RCC 7860 (cell line): Measurements from ENCODE around the gene FOCAD.

Experiments used
- DNase-seq: peaks from one replicate; pipeline ENCODE4 v3.0.0-alpha.2; 2015; ENCODE audit warnings: low spot score
- FAIRE-seq: peaks from 2 replicates; lab custom pipeline; 2012; peaks lifted over from hg19 to GRCh38; lab: Jason Lieb, UNC

FOCAD gene

DNA sequence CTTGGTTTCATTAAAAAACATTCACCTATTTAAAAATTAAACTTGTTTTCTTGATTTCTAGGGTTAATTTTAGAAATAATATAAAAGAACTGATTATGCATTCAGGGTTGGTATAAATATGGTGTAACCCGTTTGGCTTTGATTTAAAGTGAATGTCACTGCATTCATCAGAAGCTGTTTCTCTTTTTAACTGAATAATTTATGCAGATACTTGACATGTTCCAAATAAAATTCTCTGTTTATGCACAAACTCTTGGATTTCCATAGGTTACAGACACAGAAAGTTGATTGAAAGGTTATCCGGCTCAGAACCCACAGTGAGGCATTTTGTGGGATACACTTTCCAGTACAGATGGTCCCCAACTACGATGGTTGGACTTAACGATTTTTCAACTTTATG lies 186.1 kb downstream of the FOCAD start:
- FAIRE-seq: no peak
- DNase-seq: no peak

DNA sequence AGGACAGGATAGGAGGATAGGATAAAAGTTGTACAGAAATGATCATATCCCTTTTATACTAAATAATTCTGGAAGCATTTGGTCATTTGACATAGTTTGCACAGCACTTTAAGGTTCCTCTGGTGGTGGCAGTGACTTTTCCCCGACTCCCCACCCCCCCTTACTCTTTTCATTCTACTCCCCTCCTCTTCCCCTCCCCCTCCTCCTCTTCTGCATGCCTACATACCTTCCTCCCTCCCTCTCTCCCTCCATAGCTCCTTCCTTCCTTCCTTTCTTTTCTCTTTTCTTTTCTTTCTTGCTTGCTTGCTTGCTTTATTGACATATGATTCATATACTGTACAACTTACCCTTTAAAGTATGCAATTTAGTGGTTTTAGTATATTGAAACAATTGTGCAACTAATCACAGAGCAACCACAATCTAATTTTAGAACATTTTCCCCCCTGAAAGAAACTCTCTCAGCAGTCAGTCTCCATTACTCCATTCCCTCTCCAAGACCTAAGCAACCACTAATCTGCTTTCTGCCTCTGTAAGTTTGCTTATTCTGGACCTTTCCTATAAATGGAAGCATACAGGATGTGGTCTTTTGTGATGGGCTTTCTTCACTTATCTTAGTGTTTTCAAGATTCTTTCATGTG lies 188.4 kb downstream of the FOCAD start:
- peak; percentile 58 for DNase-seq
- peak; percentile 66 for FAIRE-seq

DNA sequence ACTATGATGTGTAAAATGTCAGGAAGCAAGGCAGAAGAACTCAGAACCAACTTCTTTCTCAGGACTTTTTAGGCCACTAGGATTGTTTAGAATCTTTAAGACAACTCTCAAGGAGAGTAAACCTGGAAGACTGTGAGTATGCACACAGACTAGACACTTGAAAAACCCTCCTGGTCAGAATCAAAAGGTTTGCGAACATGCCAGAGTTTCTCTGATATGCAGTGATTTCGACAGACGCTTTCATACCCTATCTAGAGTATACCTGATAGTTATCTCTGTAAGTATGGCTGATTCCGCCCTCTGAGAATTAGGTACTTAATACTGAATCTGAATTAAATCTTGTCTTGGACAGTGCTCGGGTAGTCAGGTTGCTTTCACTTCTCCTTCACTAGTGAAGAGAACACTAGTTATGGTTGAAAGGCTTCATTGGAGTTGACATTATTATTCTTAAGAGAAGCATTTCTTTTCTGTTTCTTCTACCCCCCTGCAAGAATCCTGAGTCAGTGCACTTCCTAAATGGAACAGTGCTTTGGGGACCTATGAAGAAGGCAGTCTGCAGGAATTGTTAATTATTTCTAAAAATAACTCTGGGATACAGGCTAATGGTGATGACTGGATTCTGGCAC lies 189.3 kb downstream of the FOCAD start:
- FAIRE-seq (peak; percentile 80), DNase-seq (peak; percentile 64)

DNA sequence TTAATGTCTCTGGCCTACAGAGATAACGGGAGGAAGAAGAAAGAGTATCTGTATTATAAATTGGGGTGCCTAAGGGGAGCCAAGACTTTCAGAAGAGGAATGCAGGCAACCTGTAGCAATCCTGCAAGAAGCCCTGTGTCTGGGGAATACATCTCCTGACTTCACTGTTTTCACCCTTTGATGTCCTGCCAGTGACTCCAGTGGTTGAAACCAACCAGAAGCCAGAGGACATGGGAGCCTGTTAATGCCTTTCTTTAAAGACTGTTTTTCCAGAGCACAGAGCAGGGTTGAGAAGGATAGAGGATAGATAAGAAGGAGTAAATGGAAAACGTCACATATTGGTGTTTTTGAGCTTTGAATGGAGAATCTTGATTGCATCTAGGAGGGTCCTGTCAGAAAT lies 196.2 kb downstream of the FOCAD start:
- FAIRE-seq (no peak), DNase-seq (no peak)

DNA sequence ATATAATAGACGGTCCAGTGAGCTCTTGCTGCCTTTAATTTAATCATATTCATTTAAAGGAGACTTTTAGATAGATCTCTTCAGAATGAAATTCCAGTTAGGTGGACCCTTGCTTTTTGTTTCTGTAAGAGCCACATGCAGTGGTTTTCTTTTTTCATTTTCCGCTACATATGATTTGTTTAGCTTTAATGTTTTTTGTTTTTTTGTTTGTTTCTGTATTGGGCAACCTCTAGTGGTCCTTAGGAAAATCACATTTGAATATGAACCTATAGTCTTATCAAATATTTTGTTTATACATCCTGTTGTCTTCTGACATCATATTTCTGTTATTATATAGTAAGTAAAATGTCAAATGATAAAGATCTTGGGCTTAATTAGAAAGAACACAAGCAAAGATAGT lies 196.6 kb downstream of the FOCAD start:
- FAIRE-seq (no peak), DNase-seq (no peak)

DNA sequence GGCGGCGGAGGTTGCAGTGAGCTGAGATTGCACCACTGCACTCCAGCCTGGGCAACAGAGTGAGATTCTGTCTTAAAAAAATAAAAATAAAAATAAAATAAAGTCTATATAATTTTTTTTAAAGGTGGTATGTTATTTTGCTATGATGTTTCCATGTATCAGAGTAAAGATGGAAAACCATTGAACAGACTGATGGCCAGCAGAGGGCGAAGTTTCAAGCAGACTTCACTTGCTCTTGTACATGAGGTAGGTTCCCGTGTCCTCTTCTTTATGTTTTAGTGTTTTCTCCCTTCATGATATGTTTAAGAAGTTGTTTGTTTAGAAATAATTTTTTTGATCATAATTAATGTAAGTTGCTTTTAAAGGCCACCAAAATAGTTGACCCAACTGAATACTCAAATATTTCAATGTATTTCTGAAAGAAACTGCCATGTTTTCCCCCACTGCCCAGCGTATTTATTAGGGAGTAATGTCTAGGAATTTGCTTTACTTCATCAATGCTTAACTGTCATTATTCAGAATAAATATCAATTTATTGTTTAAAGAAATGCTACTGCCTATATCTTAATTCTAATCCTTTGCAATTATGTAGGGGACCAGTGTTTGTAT lies 201.0 kb downstream of the FOCAD start:
- FAIRE-seq (peak; percentile 73), DNase-seq (no peak)

DNA sequence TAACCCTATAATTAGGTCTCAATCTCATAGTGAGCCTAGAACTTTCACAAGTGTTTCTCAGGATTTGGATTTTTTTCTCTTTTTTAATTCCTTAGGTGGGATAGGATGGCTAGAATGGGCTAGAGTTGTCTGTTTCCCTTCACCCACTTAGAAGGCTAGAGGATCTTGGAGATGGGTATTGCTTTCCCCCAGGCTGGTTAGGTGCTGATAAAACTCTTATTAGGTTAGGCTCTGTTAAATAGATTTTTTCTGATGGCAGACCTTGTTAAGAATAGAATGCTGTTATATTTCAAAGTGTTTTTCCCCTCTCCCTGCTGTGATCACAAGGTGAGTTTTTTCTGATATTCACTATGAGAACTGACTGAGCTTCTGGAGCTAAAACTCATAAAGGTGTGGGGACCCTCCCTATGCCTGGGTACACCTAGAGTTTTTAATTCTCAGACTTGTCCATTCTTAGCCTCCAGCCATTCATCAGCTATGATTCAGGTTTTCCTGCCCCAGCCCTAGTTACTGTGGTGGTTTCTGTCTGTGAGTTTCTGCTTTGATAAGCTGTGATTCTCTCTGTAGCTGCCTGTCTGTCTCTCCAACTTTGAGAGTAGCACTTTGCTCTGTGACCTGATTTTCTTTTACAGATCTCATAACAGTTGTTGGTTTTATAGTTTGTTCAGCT lies 215.0 kb downstream of the FOCAD start:
- FAIRE-seq: no peak
- no peak for DNase-seq

DNA sequence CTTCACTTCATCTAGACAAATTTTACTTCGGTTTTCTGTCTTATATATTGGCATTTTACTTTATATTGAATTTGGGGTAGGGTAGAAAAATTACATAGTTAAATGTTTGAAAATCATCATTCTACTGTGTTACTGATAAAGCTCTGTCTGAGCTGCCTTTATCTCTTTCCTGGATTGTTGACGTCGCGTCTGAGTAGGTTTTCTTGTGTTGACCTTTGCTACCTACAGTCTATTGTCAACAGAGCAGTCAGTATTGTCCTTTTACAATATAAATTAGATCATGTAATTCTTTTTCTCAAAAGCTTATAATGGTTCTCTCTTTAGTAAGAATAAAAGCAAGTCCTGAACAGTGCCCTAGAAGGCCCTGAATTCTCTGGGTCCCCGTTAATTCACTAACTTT lies 219.2 kb downstream of the FOCAD start:
- DNase-seq: no peak
- no peak for FAIRE-seq

DNA sequence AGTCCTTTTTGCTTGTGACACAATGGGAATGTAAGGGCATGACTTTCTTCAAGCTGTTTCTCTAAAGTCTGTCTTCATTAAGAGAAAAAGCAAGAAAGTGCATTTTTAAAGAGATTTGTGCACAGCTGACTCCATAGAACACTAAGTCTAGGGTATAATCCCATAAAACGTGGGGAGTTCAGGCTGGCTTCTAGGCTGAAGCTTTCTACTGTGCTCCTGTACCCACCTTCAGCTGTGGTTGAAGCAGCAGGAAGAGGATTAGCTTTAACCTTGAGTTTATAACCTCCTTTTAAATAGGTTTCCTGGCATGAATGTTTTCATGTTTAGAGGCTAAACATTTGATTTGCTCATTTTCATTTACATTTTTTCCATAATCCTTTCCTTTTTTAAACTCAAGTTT lies 220.9 kb downstream of the FOCAD start:
- FAIRE-seq (no peak), DNase-seq (no peak)

DNA sequence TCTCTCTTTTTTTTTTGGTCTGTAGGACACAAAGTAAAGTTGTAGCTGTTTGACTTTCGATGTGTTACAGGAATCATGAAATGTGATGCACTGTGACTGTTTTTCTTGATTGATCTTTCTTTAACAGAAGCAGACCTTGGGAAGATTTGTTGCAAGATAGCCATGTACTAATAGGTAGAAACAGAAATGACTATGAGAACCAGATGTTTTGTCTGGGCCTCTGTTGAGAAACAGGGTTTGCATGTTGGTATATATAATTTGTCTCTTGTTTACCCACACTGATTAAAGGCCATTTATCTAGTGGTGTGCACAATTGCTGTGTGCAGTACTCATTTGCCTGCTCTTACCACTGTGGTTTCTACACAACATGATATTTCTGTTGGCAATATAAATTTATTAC lies 222.3 kb downstream of the FOCAD start:
- DNase-seq (no peak), FAIRE-seq (no peak)

DNA sequence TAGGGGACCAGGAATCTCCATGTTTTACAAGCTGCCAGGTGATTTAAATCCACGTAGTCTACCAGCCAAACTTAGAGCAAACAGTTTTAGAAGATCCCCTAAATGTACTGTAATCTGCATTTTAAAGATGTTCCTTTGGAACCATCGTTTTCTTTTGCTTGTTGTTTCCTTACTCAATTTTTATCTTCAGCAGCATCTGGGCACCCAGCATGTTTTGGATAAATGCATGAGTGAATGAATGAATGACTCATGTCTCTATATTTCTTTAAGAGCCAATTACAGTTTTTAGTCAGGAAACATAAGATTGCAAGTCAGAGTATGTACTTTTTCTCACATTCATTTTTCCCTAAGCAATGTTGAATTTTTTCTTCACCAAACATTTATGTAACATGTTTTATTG lies 224.4 kb downstream of the FOCAD start:
- DNase-seq: no peak
- no peak for FAIRE-seq

DNA sequence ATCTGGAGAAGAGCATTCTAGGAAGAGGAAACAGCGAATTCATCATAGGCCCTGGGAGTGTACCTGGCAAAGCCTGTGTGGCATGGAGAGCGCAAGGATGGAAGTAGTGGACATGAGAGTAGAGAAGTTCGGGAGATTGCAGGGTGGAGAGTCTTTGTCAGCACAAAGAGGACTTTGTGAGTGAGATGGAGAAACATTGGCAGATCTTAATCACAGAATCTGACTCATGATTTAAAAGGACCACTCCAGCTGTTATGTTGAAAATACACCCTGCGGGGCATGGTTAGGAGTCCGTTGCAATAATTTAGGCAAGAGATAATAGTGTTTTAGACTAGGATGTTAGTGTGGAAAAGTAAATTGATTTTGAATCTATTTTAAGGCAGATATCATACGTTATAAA lies 230.5 kb downstream of the FOCAD start:
- no peak for FAIRE-seq
- DNase-seq: no peak

DNA sequence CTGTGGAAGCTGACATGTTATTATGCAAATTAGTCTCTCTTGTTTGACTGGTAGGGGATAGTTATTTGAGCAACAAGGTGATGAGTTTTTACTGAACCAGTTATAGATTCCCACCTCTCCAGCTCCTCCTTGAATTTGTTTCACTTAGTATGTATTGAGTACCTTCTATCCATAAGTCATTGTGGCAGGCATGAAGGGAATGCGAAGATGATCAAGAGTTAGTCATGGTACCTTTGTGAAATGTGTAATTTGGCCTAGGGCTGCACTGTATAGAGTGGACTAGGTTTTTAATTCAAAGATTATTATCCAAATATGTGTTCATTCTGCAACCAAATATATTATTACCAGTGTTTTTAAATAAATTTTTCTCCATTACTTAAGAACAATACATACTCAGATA lies 237.3 kb downstream of the FOCAD start:
- DNase-seq: no peak
- FAIRE-seq: no peak

DNA sequence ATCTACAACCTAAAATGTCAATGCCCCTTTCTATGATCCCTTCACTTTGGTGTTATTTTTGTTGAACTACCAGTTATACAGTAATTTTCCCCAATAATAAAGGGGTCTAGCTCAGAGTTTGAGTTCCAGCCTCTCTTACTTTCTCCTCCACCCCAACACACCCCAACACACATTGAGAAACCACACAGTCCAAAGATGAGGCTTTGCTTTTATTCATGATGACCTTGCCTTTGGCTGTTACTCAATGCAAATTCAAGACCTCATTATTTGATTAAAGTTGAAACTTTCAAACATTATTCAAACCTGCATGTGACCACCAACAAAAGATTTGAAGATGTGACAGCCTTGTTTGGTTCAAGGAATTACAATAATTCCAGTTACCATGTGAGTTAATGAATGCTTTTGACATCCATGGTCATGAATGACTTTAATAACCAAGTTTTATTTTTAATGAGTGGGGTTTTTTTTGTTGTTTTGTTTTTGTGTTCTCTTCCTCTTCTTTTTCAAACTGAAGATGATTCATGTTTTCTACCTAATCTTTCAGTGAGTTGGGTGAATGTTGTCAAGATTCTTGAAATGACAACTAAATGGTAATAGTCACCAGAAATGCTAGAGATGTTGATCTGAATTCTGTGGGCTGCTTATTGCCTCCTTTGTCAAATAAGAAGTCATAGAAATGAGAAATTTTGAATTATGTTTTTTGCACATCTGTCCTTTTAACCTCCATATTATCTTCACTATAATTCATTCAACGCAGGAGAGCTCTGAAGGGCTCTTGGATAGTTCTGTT lies 241.4 kb downstream of the FOCAD start:
- FAIRE-seq: no peak
- DNase-seq: no peak

DNA sequence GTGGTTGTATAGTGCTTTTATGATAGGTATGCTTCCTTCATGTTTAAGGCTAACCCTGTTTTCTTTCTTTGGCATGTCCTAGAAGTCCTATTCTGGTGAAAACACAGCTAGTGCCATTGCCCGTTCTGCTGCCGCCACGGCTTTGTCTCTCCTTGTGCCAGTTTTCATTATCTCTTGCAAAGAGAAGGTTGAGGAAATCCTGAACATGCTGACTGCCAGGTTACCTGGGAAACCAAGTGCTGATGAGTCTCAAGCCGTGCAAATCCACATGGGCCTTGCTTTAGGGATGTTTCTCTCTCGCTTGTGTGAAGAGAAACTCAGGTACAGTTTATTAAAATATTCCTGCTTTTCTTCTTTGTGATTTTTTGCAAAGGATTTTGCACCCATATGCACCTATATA lies 245.2 kb downstream of the FOCAD start:
- FAIRE-seq: no peak

DNA sequence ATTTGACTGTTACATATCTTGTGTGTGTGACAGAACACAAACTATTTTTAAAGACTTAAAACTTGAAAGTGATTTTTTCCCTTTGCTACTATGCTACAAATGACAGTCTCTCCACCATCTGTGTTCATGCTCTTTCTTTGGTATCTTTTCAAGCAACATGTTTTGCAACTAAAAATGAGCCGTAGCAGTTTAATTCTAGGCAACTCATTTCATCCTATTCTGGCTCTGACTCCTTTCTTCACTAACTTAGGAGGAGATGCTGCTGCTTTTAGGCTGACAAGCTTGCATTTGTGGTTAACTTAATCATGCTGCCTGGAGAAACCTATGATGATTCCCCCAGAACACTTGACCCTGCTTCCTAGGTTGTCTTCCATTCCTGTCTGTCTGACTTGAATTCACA lies 246.8 kb downstream of the FOCAD start:
- DNase-seq: no peak
- FAIRE-seq: no peak

More for the DNA sequence above, 245.2 kb downstream of the FOCAD start:
- DNase-seq: no peak

DNA sequence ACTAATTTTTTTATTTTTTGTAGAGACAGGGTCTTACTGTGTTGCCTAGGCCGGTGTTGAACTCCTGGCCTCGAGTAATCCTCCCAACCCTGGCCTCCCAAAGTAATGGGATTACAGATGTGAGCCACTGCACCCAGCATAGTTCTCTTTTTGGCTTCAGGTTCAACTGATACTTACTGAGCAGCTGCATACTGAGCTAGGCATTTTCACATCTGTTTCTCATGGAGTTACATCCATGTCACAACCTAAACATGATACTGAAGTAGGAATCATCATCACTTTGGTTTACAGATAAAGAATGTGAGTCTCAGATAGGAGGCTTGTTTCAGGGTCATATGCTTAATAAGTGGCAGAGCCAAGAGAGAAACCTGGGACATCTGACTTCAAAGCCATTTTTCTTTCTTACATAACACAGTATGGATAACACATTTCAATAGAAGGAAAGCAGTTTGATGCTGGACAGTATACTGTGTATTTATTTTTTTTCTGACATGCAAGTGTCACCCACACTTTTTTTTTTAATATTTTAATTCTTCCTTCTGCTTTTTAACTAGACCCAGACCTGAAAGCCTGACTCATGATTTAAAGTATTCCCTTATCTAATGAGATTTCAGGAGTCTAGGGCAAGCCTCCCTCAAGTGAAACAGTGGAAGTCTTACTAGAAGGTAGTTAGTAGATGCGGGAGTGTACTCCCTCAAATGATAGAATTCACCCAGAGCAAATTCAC lies 256.6 kb downstream of the FOCAD start:
- DNase-seq: no peak
- no peak for FAIRE-seq

DNA sequence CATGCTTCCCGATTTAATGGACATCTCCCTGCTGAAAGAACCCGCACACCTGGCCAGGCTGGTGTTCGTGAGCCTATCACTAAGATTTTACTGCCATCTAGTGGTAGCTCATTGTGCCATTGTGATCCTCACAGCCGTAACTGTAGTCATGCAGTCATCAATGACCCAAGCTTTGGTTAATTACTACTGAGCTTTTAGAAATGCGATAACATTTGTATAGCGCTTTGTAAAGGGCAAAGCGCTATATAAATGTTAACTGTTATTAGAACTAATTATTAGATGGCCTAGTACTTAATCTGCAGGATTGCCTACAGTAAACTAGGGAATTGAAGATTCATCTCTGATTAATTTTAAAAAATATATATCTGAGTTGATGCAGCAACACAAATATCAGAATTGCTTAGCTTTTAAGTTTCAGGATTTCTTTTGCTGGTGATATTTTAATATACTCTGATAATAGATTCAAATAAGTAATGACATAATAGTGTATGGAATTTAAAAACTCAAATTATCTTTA lies 257.2 kb downstream of the FOCAD start:
- FAIRE-seq (no peak), DNase-seq (peak; percentile 49)

DNA sequence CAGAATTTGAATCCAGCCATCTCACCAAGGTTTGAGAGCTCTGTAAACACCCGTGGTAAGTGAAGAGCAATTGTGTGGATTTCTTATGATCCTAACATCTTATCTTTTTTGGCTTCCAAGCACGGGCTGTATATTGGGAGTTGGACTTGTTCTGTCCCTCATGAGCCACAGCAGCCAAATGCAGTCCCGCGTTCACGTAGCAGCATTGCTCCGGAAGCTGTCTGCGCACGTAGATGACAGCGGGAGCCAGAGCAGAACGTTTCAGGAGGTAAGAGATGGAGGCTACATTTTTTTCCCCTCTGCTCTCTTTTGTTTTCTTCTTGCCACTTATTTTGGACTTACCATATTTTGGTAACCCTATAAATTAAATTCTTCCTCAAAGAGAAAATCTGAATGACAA lies 260.4 kb downstream of the FOCAD start:
- FAIRE-seq: no peak
- no peak for DNase-seq

DNA sequence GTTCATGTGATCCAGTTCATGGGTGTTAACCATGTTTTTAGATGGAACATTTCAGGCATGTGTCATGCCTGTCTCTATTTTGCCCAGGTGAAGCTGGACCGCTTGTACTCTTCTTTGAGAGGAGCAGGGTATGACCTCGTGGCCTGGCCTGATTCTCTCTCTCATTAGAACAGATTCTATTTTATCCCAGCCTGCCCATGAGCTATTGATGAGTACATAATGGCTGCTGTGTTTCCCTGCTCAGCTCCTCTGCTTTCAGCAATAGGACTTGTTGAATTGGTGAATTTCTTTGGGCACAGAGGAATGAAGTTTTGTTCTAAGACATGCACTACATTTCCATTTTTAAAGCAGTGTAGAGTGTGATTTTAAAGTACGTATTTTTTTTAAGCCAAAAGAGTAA lies 261.2 kb downstream of the FOCAD start:
- FAIRE-seq (no peak), DNase-seq (no peak)
